Stimulated activated effector memory CD8-positive, alpha-beta T cell treated with anti-CD3 and anti-CD28 coated beads, Interleukin-12 subunit alpha, Interleukin-12 subunit beta, amount 100 ng/mL, for 72 hours (primary cell): ENCODE measurements around the gene CCDC188.

Experiments used
- ATAC-seq: fragments of 150-1000 bp; cut with Tn5 transposase; 2 replicates; pipeline ENCODE4 v1.10.0; 2021
- DNase-seq, 2 donors: peaks; one replicate each; pipeline ENCODE4 v3.0.0; 2021 to 2022; ENCODE audit warnings: low spot score in 2 of 2
- H3K27ac Mint-ChIP-seq: one replicate; pipeline ENCODE4 v1.8.0; 2022; ENCODE audit warnings: mild to moderate bottlenecking, mixed read lengths
- H3K36me3 Mint-ChIP-seq: one replicate; pipeline ENCODE4 v1.8.0; 2022; ENCODE audit warnings: mild to moderate bottlenecking, mixed read lengths
- H3K4me1 Mint-ChIP-seq: one replicate; pipeline ENCODE4 v1.8.0; 2022; ENCODE audit warnings: mixed read lengths
- H3K4me3 Mint-ChIP-seq: one replicate; pipeline ENCODE4 v1.8.0; 2022; ENCODE audit warnings: mild to moderate bottlenecking, mixed read lengths
- H3K9me3 Mint-ChIP-seq: one replicate; pipeline ENCODE4 v1.8.0; 2022; ENCODE audit warnings: mixed read lengths

Gene CCDC188

GRCh38 chr22:20128902-20129746, 21.7 kb downstream of the CCDC188 start:
- peak; percentile 35 for ATAC-seq
- H3K4me3 Mint-ChIP-seq = peak overlapping the region; percentile 15
- no peak for DNase-seq

GRCh38 chr22:20128619-20128901, 22.3 kb downstream of the CCDC188 start:
- peaks cover 59% of the 10 kb centered on the region for H3K36me3 Mint-ChIP-seq
- no peak overlapping the region for H3K4me3 Mint-ChIP-seq
- peaks cover 31% of the 10 kb centered on the region for H3K4me1 Mint-ChIP-seq
- no peaks in the 10 kb centered on the region for H3K9me3 Mint-ChIP-seq
- no peak overlapping the region for H3K27ac Mint-ChIP-seq
- DNase-seq = no peak
- no peak for ATAC-seq

More at GRCh38 chr22:20128902-20129746, 21.7 kb downstream of the CCDC188 start:
- H3K4me1 Mint-ChIP-seq = peaks cover 31% of the 10 kb centered on the region
- H3K27ac Mint-ChIP-seq = peak overlapping the region; percentile 32
- peaks cover 53% of the 10 kb centered on the region for H3K36me3 Mint-ChIP-seq
- no peaks in the 10 kb centered on the region for H3K9me3 Mint-ChIP-seq

- ATAC-seq (no peak), DNase-seq (no peak)
- H3K4me3 Mint-ChIP-seq = no peak overlapping the region
- H3K36me3 Mint-ChIP-seq = peaks cover 64% of the 10 kb centered on the region
- H3K9me3 Mint-ChIP-seq = no peaks in the 10 kb centered on the region
- H3K27ac Mint-ChIP-seq = peak overlapping the region; percentile 34
- peaks cover 34% of the 10 kb centered on the region for H3K4me1 Mint-ChIP-seq
These were observed 22.8 kb downstream of the CCDC188 start for GRCh38 chr22:20127869-20128618.

- Mint-ChIP-seq H3K4me1 (peaks cover 34% of the 10 kb centered on the region), H3K27ac (peak overlapping the region; percentile 34), H3K4me3 (no peak overlapping the region), H3K9me3 (no peaks in the 10 kb centered on the region), H3K36me3 (peaks cover 71% of the 10 kb centered on the region)
- DNase-seq (no peak), ATAC-seq (no peak)
These were observed 23.5 kb downstream of the CCDC188 start for GRCh38 chr22:20127318-20127868.

GRCh38 chr22:20126284-20127029, 24.4 kb downstream of the CCDC188 start:
- H3K4me3 Mint-ChIP-seq = no peak overlapping the region
- DNase-seq (no peak), ATAC-seq (no peak)
- no peak overlapping the region for H3K27ac Mint-ChIP-seq
- peaks cover 80% of the 10 kb centered on the region for H3K36me3 Mint-ChIP-seq
- peaks cover 44% of the 10 kb centered on the region for H3K4me1 Mint-ChIP-seq
- no peaks in the 10 kb centered on the region for H3K9me3 Mint-ChIP-seq

- ATAC-seq = no peak
- peaks cover 46% of the 10 kb centered on the region for H3K4me1 Mint-ChIP-seq
- peaks cover 90% of the 10 kb centered on the region for H3K36me3 Mint-ChIP-seq
- no peaks in the 10 kb centered on the region for H3K9me3 Mint-ChIP-seq
- peak overlapping the region; percentile 29 for H3K27ac Mint-ChIP-seq
- DNase-seq = no peak
- H3K4me3 Mint-ChIP-seq = no peak overlapping the region
These were observed 25.4 kb downstream of the CCDC188 start for GRCh38 chr22:20125201-20126174.

GRCh38 chr22:20124083-20124787, 26.6 kb downstream of the CCDC188 start:
- no peak overlapping the region for H3K4me3 Mint-ChIP-seq
- peak overlapping the region; percentile 29 for H3K27ac Mint-ChIP-seq
- H3K9me3 Mint-ChIP-seq = no peaks in the 10 kb centered on the region
- DNase-seq (no peak), ATAC-seq (no peak)
- peaks cover 98% of the 10 kb centered on the region for H3K36me3 Mint-ChIP-seq
- H3K4me1 Mint-ChIP-seq = peaks cover 53% of the 10 kb centered on the region

GRCh38 chr22:20123366-20124082, 27.3 kb downstream of the CCDC188 start:
- Mint-ChIP-seq H3K36me3 (peaks cover 98% of the 10 kb centered on the region), H3K27ac (no peak overlapping the region), H3K4me3 (no peak overlapping the region), H3K4me1 (peaks cover 56% of the 10 kb centered on the region), H3K9me3 (no peaks in the 10 kb centered on the region)
- DNase-seq = no peak
- no peak for ATAC-seq

GRCh38 chr22:20121856-20122415, 28.9 kb downstream of the CCDC188 start:
- Mint-ChIP-seq H3K4me3 (no peak overlapping the region), H3K4me1 (peaks cover 59% of the 10 kb centered on the region), H3K36me3 (peaks cover 100% of the 10 kb centered on the region), H3K9me3 (no peaks in the 10 kb centered on the region), H3K27ac (peak overlapping the region; percentile 85)
- DNase-seq (no peak), ATAC-seq (no peak)

GRCh38 chr22:20118300-20119020, 32.4 kb downstream of the CCDC188 start:
- peaks cover 100% of the 10 kb centered on the region for H3K36me3 Mint-ChIP-seq
- DNase-seq (no peak), ATAC-seq (no peak)
- peak overlapping the region; percentile 87 for H3K4me3 Mint-ChIP-seq
- H3K27ac Mint-ChIP-seq = peak overlapping the region; percentile 97
- H3K9me3 Mint-ChIP-seq = no peaks in the 10 kb centered on the region
- peaks cover 72% of the 10 kb centered on the region for H3K4me1 Mint-ChIP-seq

GRCh38 chr22:20117633-20118299, 33.1 kb downstream of the CCDC188 start:
- no peaks in the 10 kb centered on the region for H3K9me3 Mint-ChIP-seq
- H3K4me3 Mint-ChIP-seq = peak overlapping the region; percentile 87
- H3K36me3 Mint-ChIP-seq = peaks cover 100% of the 10 kb centered on the region
- DNase-seq = peak; percentile 58 to 83
- peaks cover 66% of the 10 kb centered on the region for H3K4me1 Mint-ChIP-seq
- peak; percentile 54 for ATAC-seq
- peak overlapping the region; percentile 97 for H3K27ac Mint-ChIP-seq

GRCh38 chr22:20116951-20117632, 33.8 kb downstream of the CCDC188 start, which contains the start of gene TRMT2A:
Gene TRMT2A, minus strand, starts transcription at chr22:20117226. Its CDS starts 320 bp downstream, at chr22:20116906.
- H3K36me3 Mint-ChIP-seq = peaks cover 100% of the 10 kb centered on the region
- no peaks in the 10 kb centered on the region for H3K9me3 Mint-ChIP-seq
- H3K4me1 Mint-ChIP-seq = peaks cover 62% of the 10 kb centered on the region
- peak; percentile 95 to 98 for DNase-seq
- H3K27ac Mint-ChIP-seq = peak within 1 kb of the TSS; percentile 97
- H3K4me3 Mint-ChIP-seq = peak within 1 kb of the TSS; percentile 87
- ATAC-seq = peak; percentile 87
